HEK293T (cell line): ENCODE measurements around the gene LAMB2.

Experiments used
- CTBP1 ChIP-seq: fragments of 450-650 bp; IDR thresholded peaks from 2 replicates; pipeline ENCODE4 v1.6.1; 2016; ENCODE audit warnings: borderline replicate concordance
- FOXK2 ChIP-seq: fragments of 450-650 bp; IDR thresholded peaks from 2 replicates; pipeline ENCODE4 v1.6.1; 2016; ENCODE audit warnings: mild to moderate bottlenecking
- HDGF ChIP-seq: fragments of 450-650 bp; IDR thresholded peaks from 2 replicates; pipeline ENCODE4 v1.6.1; 2017; ENCODE audit warnings: antibody characterized with exemption, borderline replicate concordance
- NFRKB ChIP-seq: fragments of 450-650 bp; IDR thresholded peaks from 2 replicates; pipeline ENCODE4 v1.6.1; 2016; ENCODE audit warnings: mild to moderate bottlenecking, moderate library complexity
- PKNOX1 ChIP-seq: fragments of 450-650 bp; IDR thresholded peaks from 2 replicates; pipeline ENCODE4 v1.6.1; 2016
- SUZ12 ChIP-seq: fragments of 450-650 bp; IDR thresholded peaks from 2 replicates; pipeline ENCODE4 v1.6.1; 2016; ENCODE audit warnings: mild to moderate bottlenecking
- TARDBP ChIP-seq: fragments of 450-650 bp; IDR thresholded peaks from 2 replicates; pipeline ENCODE4 v1.6.1; 2016
- ZNF384 ChIP-seq: fragments of 450-650 bp; IDR thresholded peaks from 2 replicates; pipeline ENCODE4 v1.6.1; 2016

- TF ChIP-seq SUZ12, result no peak
- TF ChIP-seq ZNF384, result no peak
- TF ChIP-seq NFRKB, result no peak
- TF ChIP-seq TARDBP, result no peak
- no peak for TF ChIP-seq FOXK2
- no peak for TF ChIP-seq CTBP1
- no peak for TF ChIP-seq HDGF
- no peak for TF ChIP-seq PKNOX1
Measured at GRCh38 chr3:49174397-49174985, 41.6 kb upstream of the LAMB2 start.
